Globus pallidus (tissue), 1 donor: ENCODE results near the gene UBE2R2.
A peak's percentile ranks its signal among the peaks of the same experiment; 100 is the strongest.
"Not testable (repeated sequence)": the region's sequence is repeated elsewhere in the genome, so short reads cannot be mapped to it uniquely, and the experiment has no call there.

Source experiments
- DNase-seq: peaks from one replicate; pipeline ENCODE4 v3.0.0-alpha.2; 2015; ENCODE audit warnings: low spot score

The UBE2R2 gene

GRCh38 chr9:33840381-33840780 lies 23.4 kb downstream of the UBE2R2 start:
- no peak for DNase-seq

- DNase-seq, result no peak
These were observed 26.5 kb downstream of the UBE2R2 start for GRCh38 chr9:33843312-33843961.

- DNase-seq, result no peak
These were observed 29.3 kb downstream of the UBE2R2 start for GRCh38 chr9:33846231-33846630.

- DNase-seq, result not testable (repeated sequence)
These were observed 30.9 kb downstream of the UBE2R2 start for GRCh38 chr9:33847894-33848205.

- DNase-seq, result no peak
These were observed 33.3 kb downstream of the UBE2R2 start for GRCh38 chr9:33850267-33850629.

- DNase-seq, result no peak
These were observed 33.7 kb downstream of the UBE2R2 start for GRCh38 chr9:33850677-33851076.

GRCh38 chr9:33851301-33851700 lies 34.3 kb downstream of the UBE2R2 start:
- no peak for DNase-seq

GRCh38 chr9:33852216-33852826 lies 35.4 kb downstream of the UBE2R2 start:
- peak; percentile 84 for DNase-seq

- no peak for DNase-seq
These were observed 39.3 kb downstream of the UBE2R2 start for GRCh38 chr9:33856247-33856646.

GRCh38 chr9:33858423-33858822 lies 41.5 kb downstream of the UBE2R2 start:
- no peak for DNase-seq

GRCh38 chr9:33860200-33860871 lies 43.4 kb downstream of the UBE2R2 start:
- no peak for DNase-seq

- no peak for DNase-seq
These were observed 45.0 kb downstream of the UBE2R2 start for GRCh38 chr9:33861917-33862453.

- DNase-seq, result not testable (repeated sequence)
These were observed 46.1 kb downstream of the UBE2R2 start for GRCh38 chr9:33863027-33863426.

- no peak for DNase-seq
These were observed 50.9 kb downstream of the UBE2R2 start for GRCh38 chr9:33867747-33868439.

- DNase-seq, result no peak
These were observed 51.5 kb downstream of the UBE2R2 start for GRCh38 chr9:33868440-33868973.

- DNase-seq, result not testable (repeated sequence)
These were observed 52.3 kb downstream of the UBE2R2 start for GRCh38 chr9:33869243-33869642.

GRCh38 chr9:33877727-33878489 lies 60.9 kb downstream of the UBE2R2 start:
- no peak for DNase-seq

- no peak for DNase-seq
These were observed 61.9 kb downstream of the UBE2R2 start for GRCh38 chr9:33878691-33879366.

GRCh38 chr9:33880211-33881089 lies 63.5 kb downstream of the UBE2R2 start:
- DNase-seq, result no peak

GRCh38 chr9:33881635-33882034 lies 64.7 kb downstream of the UBE2R2 start:
- no peak for DNase-seq
